ENCODE measurements around the gene PRRC2B.

PRRC2B gene

DNA sequence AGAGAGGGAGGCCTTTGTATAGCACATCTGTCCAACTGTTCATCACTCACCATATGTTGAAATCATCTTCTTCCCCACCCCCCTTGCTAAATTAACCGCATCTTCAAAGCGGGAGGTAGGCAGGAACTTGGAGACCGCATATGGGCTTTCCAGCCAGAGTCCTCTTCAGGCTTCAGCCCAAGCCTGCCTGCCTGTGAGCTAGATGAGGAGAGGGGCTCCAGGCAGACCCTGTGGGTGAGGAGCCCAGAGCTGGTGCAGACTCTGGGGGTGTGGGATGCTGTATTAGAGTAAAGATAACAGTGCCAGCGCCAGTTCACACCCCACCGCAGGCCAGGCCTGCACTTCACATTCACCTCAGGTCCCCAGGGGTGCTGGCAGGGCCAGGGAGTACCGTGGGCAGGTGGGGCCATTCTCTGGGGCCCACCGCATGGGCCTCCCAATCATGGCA is 16.2 kb downstream of the PRRC2B start:
- H3K4me3 ChIP-seq (ENCODE audit: low read length) = no peak overlapping the region
- DNase-seq (ENCODE audit: low read depth) = no peak
- TF ChIP-seq, protein P1, sequence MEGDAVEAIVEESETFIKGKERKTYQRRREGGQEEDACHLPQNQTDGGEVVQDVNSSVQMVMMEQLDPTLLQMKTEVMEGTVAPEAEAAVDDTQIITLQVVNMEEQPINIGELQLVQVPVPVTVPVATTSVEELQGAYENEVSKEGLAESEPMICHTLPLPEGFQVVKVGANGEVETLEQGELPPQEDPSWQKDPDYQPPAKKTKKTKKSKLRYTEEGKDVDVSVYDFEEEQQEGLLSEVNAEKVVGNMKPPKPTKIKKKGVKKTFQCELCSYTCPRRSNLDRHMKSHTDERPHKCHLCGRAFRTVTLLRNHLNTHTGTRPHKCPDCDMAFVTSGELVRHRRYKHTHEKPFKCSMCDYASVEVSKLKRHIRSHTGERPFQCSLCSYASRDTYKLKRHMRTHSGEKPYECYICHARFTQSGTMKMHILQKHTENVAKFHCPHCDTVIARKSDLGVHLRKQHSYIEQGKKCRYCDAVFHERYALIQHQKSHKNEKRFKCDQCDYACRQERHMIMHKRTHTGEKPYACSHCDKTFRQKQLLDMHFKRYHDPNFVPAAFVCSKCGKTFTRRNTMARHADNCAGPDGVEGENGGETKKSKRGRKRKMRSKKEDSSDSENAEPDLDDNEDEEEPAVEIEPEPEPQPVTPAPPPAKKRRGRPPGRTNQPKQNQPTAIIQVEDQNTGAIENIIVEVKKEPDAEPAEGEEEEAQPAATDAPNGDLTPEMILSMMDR (conservative IDR thresholded peaks at IDR 0.05; ENCODE audit: low read depth, low read length) = no peak

DNA sequence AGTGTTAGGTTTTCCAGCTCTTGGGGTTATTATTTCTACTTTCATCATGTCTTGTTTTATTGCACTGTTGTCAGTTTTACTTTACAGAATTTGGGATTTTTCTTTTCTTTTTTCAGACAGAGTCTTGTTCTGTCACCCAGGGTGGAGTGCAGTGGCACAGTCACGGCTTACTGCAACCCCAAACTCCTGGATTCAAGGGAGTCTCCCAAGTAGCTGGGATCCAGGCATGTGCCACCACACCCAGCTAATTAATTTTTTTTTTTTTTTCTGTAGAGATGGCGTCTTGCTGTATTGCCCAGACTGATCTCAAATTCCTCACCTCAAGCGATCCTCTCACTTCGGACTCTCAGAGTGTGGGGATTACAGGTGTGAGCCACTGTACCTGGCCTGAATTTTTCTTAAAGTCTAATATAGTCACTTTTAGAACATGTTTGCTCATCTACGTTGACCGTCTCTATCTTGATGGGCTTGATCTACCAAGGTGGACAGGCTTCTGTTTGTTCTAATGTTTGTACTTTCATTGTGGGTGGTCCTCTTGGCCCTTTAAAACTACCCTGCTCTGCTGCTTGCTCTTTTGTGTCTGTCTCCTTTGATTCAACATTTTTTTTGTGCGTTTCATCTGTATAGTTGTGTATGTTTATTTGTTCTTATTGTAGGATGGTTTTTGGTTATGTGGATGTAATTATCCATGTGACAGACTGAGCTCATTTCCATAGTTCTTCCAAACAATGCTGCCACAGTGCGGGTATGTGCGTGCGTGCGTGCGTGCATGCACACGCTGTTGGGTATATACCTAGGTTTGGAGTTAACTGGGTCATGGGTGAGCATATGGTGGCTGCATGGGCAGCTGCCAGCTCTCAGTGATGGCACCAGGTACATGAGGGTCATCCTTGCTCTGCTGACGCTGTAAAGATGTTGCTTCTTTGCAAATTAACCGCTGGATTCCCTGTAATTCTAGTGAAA is 18.1 kb downstream of the PRRC2B start:
- DNase-seq (ENCODE audit: low read depth) = no peak
- no peak overlapping the region for H3K4me3 ChIP-seq (ENCODE audit: low read length)
- TF ChIP-seq, protein P1 (conservative IDR thresholded peaks at IDR 0.05; ENCODE audit: low read depth, low read length) = no peak

DNA sequence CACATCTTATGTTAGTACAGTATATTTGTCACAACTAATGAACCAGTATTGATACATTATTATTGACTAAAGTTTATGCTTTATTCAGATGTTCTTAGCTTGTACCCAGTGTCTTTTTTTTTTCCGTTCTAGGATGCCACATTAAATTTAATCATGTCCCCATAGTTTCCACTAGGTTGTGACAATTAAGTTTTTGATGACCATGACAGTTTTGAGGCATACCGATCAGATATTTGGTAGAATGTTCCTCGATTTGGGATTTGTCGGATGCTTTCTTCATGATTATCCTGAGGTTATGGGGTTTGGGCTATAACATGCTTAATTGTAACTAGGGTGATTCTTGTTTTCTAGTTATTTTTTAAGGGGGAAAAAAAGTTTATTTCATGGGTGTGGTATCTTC is 22.6 kb downstream of the PRRC2B start:
- TF ChIP-seq, protein P1 (conservative IDR thresholded peaks at IDR 0.05; ENCODE audit: low read depth, low read length) = no peak
- no peak overlapping the region for H3K4me3 ChIP-seq (ENCODE audit: low read length)
- no peak for DNase-seq (ENCODE audit: low read depth)

DNA sequence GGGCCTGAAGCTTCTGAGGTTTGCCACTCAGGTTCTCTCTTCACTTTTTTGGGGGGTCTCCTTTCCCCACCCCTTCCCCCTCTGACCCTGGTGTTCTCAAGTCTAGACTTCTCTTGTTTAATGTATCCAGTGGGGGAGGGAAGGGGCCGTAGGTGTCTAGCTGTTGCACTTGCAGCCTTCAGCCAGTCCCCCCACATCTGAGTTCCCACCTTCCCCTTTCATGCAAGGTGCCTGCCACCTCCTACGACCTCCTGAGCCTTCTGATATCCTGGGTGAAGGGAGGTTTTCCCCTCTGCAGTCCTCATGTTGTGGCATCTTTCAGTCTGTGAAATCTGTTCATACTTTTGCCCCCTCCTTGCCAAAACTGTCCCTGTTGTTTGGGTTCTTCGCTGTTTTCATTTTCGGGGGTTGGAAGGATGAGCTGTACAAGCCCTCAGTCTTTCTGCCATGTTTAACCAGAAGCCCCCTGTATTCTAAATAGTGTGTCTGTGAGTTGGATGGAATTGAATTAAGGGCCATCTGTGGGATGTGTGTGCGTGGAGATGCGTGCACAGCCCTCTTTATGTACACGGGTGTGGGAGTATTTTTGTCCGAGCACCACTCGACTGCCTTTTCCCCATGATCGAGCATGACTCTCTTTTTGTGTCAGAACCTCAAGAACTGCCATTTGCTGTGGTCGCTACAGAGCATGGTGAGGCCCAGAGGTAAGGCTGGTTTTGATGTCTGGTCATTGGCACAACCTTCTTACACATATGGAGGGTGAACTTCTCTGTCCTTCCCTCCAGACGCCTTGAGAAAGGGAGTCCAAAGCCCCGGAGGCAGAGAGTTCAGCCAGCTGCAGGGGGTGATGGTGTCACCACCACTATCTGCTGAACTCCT is 23.6 kb downstream of the PRRC2B start:
- TF ChIP-seq, protein P1 (conservative IDR thresholded peaks at IDR 0.05; ENCODE audit: low read depth, low read length) = no peak
- no peak for DNase-seq (ENCODE audit: low read depth)

DNA sequence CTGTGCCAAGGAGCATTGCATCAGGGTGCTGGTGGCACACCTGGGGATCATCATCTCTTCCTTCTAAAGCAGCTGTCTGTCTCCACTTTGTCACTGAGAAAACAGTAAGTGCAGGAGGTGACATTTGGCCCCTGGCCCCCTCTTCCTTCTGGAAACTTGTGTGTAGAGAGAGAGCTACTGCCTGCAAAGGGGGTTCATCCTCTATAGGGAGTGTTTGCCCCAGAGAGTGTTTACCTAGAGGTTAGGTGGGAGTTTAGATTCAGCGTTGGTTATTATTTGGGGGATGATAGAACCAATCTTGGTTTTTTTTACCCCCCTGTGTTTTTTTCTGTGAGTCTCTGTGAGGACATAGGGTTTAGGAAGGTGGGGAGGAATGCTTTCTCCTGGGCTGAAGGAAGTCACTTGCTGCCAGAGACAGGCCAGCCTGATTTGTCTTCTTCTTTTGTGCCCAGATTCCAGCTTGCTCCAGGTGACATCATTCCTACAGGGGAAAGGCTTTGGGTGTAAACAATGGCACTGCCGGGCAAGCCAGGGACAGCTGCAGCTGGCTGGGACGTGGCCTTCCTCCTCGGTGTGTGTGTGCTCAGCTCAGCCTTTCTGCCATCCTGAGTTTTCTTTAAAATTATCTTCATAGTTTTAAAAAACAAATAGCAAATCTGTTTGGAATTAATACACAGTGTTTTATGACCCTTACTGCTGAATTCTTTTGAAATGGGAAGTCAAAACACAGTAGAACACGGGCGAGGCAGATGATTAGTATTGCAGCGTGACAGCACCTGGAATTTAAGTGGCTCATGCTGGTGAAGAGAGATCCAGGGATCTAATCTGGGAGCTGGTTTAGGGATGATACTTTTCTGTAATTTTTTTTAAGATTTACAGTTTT is 24.5 kb downstream of the PRRC2B start:
- TF ChIP-seq, protein P1 (conservative IDR thresholded peaks at IDR 0.05; ENCODE audit: low read depth, low read length) = no peak
- no peak overlapping the region for H3K4me3 ChIP-seq (ENCODE audit: low read length)
- no peak for DNase-seq (ENCODE audit: low read depth)

More for the DNA sequence above, 23.6 kb downstream of the PRRC2B start:
- H3K4me3 ChIP-seq (ENCODE audit: low read length) = no peak overlapping the region

DNA sequence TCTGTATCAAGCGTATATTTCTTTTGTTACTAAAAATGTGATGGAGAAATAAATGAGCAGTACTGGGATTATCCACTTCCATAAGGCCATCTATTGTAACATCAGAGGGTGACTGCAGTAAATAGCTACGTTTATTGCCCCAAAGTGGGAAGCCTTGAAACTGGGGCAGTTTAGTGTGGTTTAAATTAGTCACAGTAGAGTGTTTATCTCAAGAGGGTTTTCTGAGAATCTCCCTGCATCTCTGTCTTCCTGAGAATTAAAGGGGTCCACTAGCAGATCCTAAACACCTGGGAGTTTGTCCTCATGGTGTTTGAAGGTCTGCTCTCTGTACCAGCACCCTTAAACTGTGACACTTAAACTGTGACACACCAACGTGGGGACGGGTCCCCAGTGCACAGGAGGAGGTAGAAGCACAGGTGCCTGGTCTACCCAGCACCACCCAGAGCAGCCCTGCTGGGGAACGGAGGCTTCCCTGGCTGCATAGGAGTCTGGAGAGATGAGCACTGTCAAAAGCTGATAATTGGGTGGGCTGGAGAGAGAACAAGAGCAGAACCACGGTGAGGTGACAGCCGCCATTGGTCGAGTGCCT is 25.2 kb downstream of the PRRC2B start:
- no peak for DNase-seq (ENCODE audit: low read depth)

More for the DNA sequence above, 25.2 kb downstream of the PRRC2B start:
- TF ChIP-seq, protein P1 (conservative IDR thresholded peaks at IDR 0.05; ENCODE audit: low read depth, low read length) = no peak
- H3K4me3 ChIP-seq (ENCODE audit: low read length) = no peak overlapping the region
